Colonic mucosa (tissue), 4 donors: Measurements from ENCODE around the gene FBXL13. TPM values are rescaled to one million over a fixed set of nuclear protein-coding genes. Genes with fewer than 3 reads are reported as not detected.
"Not testable (repeated sequence)": the region's sequence is repeated elsewhere in the genome, so short reads cannot be mapped to it uniquely, and the experiment has no call there.

ENCODE experiments used
- DNase-seq: peaks from one replicate; pipeline ENCODE4 v3.0.0-alpha.2; 2020
- H3K27ac ChIP-seq: fragments of 200-600 bp; one replicate; pipeline ENCODE4 v1.8.0; 2021
- H3K27me3 ChIP-seq: fragments of 200-600 bp; one replicate; pipeline ENCODE4 v1.8.0; 2021
- H3K36me3 ChIP-seq: fragments of 200-600 bp; one replicate; pipeline ENCODE4 v1.8.0; 2021
- H3K4me1 ChIP-seq: fragments of 200-600 bp; one replicate; pipeline ENCODE4 v1.8.0; 2021; ENCODE audit warnings: mild to moderate bottlenecking
- H3K4me3 ChIP-seq: fragments of 200-600 bp; one replicate; pipeline ENCODE4 v1.8.0; 2021
- H3K9ac ChIP-seq, 2 donors: one replicate each; pipeline ENCODE4 v1.7.0; 2013; ENCODE audit warnings: control low read depth in 2 of 2, low read depth in 2 of 2, low read length in 2 of 2
- H3K9me3 ChIP-seq: fragments of 200-600 bp; one replicate; pipeline ENCODE4 v1.8.0; 2021
- intact Hi-C: fragments of 100-400 bp; cut with DNase I; formaldehyde crosslinking; loops from one replicate; pipeline ENCODE4 v1.14.1; 2022
- total RNA-seq, 2 donors: library from RNA; stranded (reverse); fragmentation: NEBNext Ultra II Directional in 1 of 2; extraction: Animal tissue kit (Norgen Biotek cat#: 25700) in 1 of 2; gene quantifications; one replicate each; pipeline ENCODE4 v1.2.1, GENCODE V29; 2021
- donor health status: healthy.
- donor health status: DM: no; HTN: no; CAD: no.
- donor health status: DM: no; HTN: no; CAD: no.

FBXL13 gene
- total RNA-seq, 2 donors from 2014 or later = 0.17 to 0.64 TPM

GRCh38 chr7:102790364-102791100, 284.1 kb downstream of the FBXL13 start:
- DNase-seq, H3K9me3 ChIP-seq, H3K9ac ChIP-seq, intact Hi-C loops, H3K4me1 ChIP-seq, H3K36me3 ChIP-seq, H3K4me3 ChIP-seq, H3K27ac ChIP-seq, H3K27me3 ChIP-seq: not testable (repeated sequence)

- intact Hi-C loops, H3K4me3 ChIP-seq, DNase-seq, H3K27me3 ChIP-seq, H3K9me3 ChIP-seq, H3K9ac ChIP-seq, H3K36me3 ChIP-seq, H3K4me1 ChIP-seq, H3K27ac ChIP-seq: not testable (repeated sequence)
These were observed 285.8 kb downstream of the FBXL13 start for GRCh38 chr7:102788770-102789169.

DNA sequence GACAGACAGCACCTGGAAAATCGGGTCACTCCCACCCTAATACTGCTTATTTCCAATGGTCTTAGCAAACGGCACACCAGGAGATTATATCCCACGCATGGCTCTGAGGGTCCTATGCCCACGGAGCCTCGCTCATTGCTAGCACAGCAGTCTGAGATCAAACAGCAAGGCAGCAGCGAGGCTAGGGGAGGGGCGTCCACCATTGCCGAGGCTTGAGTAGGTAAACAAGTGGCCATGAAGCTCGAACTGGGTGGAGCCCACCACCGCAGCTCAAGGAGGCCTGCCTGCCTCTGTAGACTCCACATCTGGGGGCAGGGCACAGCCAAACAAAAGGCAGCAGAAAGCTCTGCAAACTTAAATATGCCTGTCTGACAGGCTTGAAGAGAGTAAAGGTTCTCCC, 293.7 kb downstream of the FBXL13 start:
- H3K4me1 ChIP-seq, H3K9me3 ChIP-seq, H3K27me3 ChIP-seq, H3K4me3 ChIP-seq, H3K27ac ChIP-seq, DNase-seq, intact Hi-C loops, H3K36me3 ChIP-seq, H3K9ac ChIP-seq: not testable (repeated sequence)

DNA sequence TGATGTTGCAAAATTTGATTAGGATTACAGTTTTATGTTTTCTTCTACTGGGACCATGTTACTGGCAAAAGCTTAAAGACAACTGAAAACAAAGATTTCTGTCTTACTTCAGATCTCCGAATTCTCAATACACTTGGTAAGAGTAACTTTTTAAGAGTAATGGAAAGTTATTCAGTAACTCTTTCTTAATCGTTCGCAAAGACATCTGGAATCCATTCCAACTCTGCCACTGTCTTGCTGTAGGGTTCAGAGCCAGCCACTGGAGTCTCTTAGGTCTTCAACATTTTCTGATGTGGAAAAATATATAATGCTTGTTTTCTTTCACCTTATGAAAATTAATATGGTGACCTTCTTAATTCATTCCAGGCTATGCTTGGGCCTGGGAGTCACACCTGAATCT, 295.9 kb downstream of the FBXL13 start:
- H3K4me3 ChIP-seq, DNase-seq, H3K9me3 ChIP-seq, intact Hi-C loops, H3K9ac ChIP-seq, H3K27me3 ChIP-seq, H3K27ac ChIP-seq, H3K36me3 ChIP-seq, H3K4me1 ChIP-seq: not testable (repeated sequence)

DNA sequence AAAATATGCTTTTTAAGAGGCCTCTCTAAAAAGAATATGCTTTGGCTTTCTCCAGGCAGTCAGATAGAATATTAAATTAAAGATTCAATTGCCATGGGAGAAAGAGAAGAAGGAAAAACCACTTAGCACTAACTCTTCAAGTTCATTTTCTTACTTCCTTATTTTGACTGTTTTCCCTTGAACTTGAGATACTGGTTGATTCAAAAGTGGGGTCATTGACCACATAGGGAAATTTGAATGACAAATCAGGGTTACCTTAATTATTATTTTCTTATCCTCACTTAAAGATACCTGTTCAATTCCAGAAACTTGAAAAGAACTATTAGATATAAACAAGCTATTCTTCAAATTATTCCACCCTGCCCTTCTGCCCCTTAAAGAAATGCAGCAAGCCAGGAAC, 298.4 kb downstream of the FBXL13 start:
- H3K27ac ChIP-seq, H3K4me1 ChIP-seq, H3K27me3 ChIP-seq, H3K4me3 ChIP-seq, H3K36me3 ChIP-seq, intact Hi-C loops, H3K9ac ChIP-seq, DNase-seq, H3K9me3 ChIP-seq: not testable (repeated sequence)

- intact Hi-C loops, H3K36me3 ChIP-seq, DNase-seq: not testable (repeated sequence)
These were observed 304.1 kb downstream of the FBXL13 start for GRCh38 chr7:102770467-102770866.

GRCh38 chr7:102769657-102770192, 304.9 kb downstream of the FBXL13 start:
- DNase-seq, H3K4me1 ChIP-seq, H3K36me3 ChIP-seq, intact Hi-C loops, H3K4me3 ChIP-seq, H3K27me3 ChIP-seq, H3K27ac ChIP-seq, H3K9me3 ChIP-seq, H3K9ac ChIP-seq: not testable (repeated sequence)

More at GRCh38 chr7:102770467-102770866, 304.1 kb downstream of the FBXL13 start:
- H3K27me3 ChIP-seq, H3K9ac ChIP-seq, H3K4me1 ChIP-seq, H3K27ac ChIP-seq, H3K9me3 ChIP-seq, H3K4me3 ChIP-seq: not testable (repeated sequence)

GRCh38 chr7:102763295-102763905, 311.2 kb downstream of the FBXL13 start:
- intact Hi-C loops = not testable (repeated sequence)

More at GRCh38 chr7:102763295-102763905, 311.2 kb downstream of the FBXL13 start:
- not testable (repeated sequence) for H3K27me3 ChIP-seq, H3K9me3 ChIP-seq, H3K9ac ChIP-seq, DNase-seq, H3K36me3 ChIP-seq, H3K27ac ChIP-seq, H3K4me1 ChIP-seq, H3K4me3 ChIP-seq

Other genes with a start within 250 kb of the FBXL13 start
- gene LRRC17, start 161.8 kb downstream of the FBXL13 start, total RNA-seq = 1 to 10 TPM in 1 of 2 donors, under 1 TPM in 1; 0.91 to 1.1 TPM
- 10 to 100 TPM; 39.6 to 40.4 TPM for gene ARMC10, start 344 bp upstream of the FBXL13 start, total RNA-seq
- gene NAPEPLD, start 74.3 kb upstream of the FBXL13 start, total RNA-seq = 10 to 100 TPM; 61.4 to 64.6 TPM
- gene PMPCB, start 222.6 kb upstream of the FBXL13 start, total RNA-seq = 10 to 100 TPM; 56.4 to 80.5 TPM